Vagina (tissue), 2 donors: ENCODE measurements around the gene LRRC4C.

Experiments used
- POLR2A ChIP-seq, 2 donors: fragments of 450-650 bp; IDR thresholded peaks; one replicate each; pipeline ENCODE4 v1.6.1; 2017; ENCODE audit warnings: antibody characterized with exemption in 2 of 2, mild to moderate bottlenecking in 2 of 2, moderate library complexity in 2 of 2
- POLR2AphosphoS5 ChIP-seq, 2 donors: sonication (generic); formaldehyde crosslinking; IDR thresholded peaks; one replicate each; pipeline ENCODE4 v1.9.0; 2017; ENCODE audit warnings: antibody characterized with exemption in 2 of 2, mild to moderate bottlenecking in 2 of 2, low read depth in 1 of 2; ENCODE audit not compliant: insufficient read depth in 1 of 2
- TF ChIP-seq, protein P1 (sequence below), 3 experiments: fragments of 450-650 bp in 2 of 3; fragments of 200-600 bp in 1 of 3; sonication (generic) in 1 of 3; IDR thresholded peaks; one replicate each; pipeline ENCODE4 v1.5.1; 2017 to 2019; ENCODE audit warnings: antibody characterized with exemption in 3 of 3, mild to moderate bottlenecking in 2 of 3, moderate library complexity in 2 of 3

DNA sequence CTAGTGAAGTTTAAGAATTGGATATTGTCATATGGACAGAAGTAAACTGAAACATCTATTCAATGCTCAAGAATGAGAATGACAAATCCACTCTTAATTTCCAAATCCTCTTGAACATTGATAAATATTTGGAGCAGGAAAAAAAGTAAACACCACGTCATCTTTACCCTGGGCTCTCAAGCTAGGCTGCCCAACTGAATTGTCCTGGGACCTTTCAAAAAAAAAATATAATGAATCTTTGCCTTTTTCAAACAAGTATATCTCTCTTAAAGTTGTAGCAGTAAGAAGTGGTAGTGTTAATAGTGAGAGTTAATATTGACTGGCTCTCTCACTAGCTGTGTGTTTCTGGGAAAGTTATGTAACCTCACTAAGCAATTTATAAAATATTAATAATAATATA, 374.3 kb downstream of the LRRC4C start:
- TF ChIP-seq, protein P1, sequence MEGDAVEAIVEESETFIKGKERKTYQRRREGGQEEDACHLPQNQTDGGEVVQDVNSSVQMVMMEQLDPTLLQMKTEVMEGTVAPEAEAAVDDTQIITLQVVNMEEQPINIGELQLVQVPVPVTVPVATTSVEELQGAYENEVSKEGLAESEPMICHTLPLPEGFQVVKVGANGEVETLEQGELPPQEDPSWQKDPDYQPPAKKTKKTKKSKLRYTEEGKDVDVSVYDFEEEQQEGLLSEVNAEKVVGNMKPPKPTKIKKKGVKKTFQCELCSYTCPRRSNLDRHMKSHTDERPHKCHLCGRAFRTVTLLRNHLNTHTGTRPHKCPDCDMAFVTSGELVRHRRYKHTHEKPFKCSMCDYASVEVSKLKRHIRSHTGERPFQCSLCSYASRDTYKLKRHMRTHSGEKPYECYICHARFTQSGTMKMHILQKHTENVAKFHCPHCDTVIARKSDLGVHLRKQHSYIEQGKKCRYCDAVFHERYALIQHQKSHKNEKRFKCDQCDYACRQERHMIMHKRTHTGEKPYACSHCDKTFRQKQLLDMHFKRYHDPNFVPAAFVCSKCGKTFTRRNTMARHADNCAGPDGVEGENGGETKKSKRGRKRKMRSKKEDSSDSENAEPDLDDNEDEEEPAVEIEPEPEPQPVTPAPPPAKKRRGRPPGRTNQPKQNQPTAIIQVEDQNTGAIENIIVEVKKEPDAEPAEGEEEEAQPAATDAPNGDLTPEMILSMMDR (IDR thresholded peaks at IDR 0.05) = no peak
- TF ChIP-seq POLR2A (IDR thresholded peaks at IDR 0.05) = no peak
- TF ChIP-seq POLR2AphosphoS5 (IDR thresholded peaks at IDR 0.05; ENCODE audit: insufficient read depth in 1 of 2, low read depth in 1 of 2) = no peak
